HG03039 (cell line): ENCODE data around the gene MTHFD1L.
"Not testable (repeated sequence)": the region's sequence is repeated elsewhere in the genome, so short reads cannot be mapped to it uniquely, and the experiment has no call there.

Experiments
- ATAC-seq: cut with Tn5 transposase; IDR thresholded peaks from one replicate; pipeline ENCODE4 v1.9.1; 2021; ENCODE audit warnings: mild to moderate bottlenecking, moderate library complexity; ENCODE audit not compliant: unreplicated experiment

The MTHFD1L gene

GRCh38 chr6:151036211-151036721 lies 170.8 kb downstream of the MTHFD1L start:
- not testable (repeated sequence) for ATAC-seq

GRCh38 chr6:151036869-151037680 lies 171.6 kb downstream of the MTHFD1L start:
- no peak for ATAC-seq

- no peak for ATAC-seq
These were observed 173.1 kb downstream of the MTHFD1L start for GRCh38 chr6:151038616-151039015.

- ATAC-seq, result not testable (repeated sequence)
These were observed 175.5 kb downstream of the MTHFD1L start for GRCh38 chr6:151040888-151041521.

- ATAC-seq, result no peak
These were observed 176.2 kb downstream of the MTHFD1L start for GRCh38 chr6:151041686-151042085.

GRCh38 chr6:151042911-151043330 lies 177.4 kb downstream of the MTHFD1L start:
- not testable (repeated sequence) for ATAC-seq

GRCh38 chr6:151043944-151044343 lies 178.4 kb downstream of the MTHFD1L start:
- ATAC-seq, result no peak

- no peak for ATAC-seq
These were observed 179.3 kb downstream of the MTHFD1L start for GRCh38 chr6:151044465-151045441.

- not testable (repeated sequence) for ATAC-seq
These were observed 180.2 kb downstream of the MTHFD1L start for GRCh38 chr6:151045511-151046222.

GRCh38 chr6:151051164-151051563 lies 185.7 kb downstream of the MTHFD1L start:
- ATAC-seq, result no peak

GRCh38 chr6:151052021-151052646 lies 186.6 kb downstream of the MTHFD1L start:
- no peak for ATAC-seq

GRCh38 chr6:151054306-151054705 lies 188.8 kb downstream of the MTHFD1L start:
- no peak for ATAC-seq

- ATAC-seq, result no peak
These were observed 190.9 kb downstream of the MTHFD1L start for GRCh38 chr6:151056230-151056907.

GRCh38 chr6:151057061-151057460 lies 191.6 kb downstream of the MTHFD1L start:
- no peak for ATAC-seq

- no peak for ATAC-seq
These were observed 192.7 kb downstream of the MTHFD1L start for GRCh38 chr6:151058021-151058733.

- no peak for ATAC-seq
These were observed 194.2 kb downstream of the MTHFD1L start for GRCh38 chr6:151059612-151060095.

- no peak for ATAC-seq
These were observed 194.7 kb downstream of the MTHFD1L start for GRCh38 chr6:151060096-151060765.
